GM21723 (cell line): ENCODE measurements around the gene SDK1.

ENCODE experiments used
- ATAC-seq: cut with Tn5 transposase; IDR thresholded peaks from one replicate; pipeline ENCODE4 v1.9.1; 2021; ENCODE audit warnings: mild to moderate bottlenecking, moderate library complexity; ENCODE audit not compliant: unreplicated experiment

SDK1 gene

DNA sequence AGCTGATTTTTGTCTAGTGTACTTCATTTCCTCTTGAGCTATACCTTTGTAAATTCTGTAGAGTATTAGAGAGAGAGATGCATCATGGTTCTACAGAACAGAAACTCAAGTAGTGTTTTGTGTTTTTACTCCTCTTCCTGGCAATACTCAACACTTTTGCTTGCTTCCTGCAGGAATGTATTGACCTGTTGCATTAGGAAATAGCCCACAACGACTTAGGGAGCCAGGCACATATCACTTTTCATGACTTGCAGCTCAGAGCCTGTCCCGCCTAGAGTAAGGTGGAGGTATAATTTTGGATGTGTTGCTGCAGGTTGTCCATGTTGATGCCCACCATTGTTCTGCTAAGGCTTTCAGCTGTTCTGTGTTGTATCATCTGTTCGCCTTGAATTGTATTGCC lies 216.3 kb downstream of the SDK1 start:
- ATAC-seq: no peak

GRCh38 chr7:3518546-3518945 lies 217.5 kb downstream of the SDK1 start:
- no peak for ATAC-seq

DNA sequence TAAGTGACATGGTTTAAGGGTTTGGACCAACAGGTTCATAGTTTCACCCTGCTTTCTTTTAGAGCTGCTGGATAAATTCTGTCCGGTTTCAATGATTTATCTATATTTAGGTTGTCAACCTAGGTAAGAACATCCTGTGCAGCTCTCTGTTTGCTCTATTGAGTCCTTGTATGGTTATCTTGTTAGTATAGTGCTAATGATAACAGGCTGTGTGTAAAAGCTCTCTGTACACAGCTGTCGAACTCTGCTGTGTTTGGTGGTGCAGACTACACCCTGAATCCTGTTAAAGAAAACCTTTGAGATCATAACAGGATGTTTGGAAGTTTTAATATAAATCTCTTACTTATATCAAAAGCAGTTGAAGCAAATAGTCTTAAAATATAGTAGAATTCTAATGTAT lies 219.2 kb downstream of the SDK1 start:
- no peak for ATAC-seq

DNA sequence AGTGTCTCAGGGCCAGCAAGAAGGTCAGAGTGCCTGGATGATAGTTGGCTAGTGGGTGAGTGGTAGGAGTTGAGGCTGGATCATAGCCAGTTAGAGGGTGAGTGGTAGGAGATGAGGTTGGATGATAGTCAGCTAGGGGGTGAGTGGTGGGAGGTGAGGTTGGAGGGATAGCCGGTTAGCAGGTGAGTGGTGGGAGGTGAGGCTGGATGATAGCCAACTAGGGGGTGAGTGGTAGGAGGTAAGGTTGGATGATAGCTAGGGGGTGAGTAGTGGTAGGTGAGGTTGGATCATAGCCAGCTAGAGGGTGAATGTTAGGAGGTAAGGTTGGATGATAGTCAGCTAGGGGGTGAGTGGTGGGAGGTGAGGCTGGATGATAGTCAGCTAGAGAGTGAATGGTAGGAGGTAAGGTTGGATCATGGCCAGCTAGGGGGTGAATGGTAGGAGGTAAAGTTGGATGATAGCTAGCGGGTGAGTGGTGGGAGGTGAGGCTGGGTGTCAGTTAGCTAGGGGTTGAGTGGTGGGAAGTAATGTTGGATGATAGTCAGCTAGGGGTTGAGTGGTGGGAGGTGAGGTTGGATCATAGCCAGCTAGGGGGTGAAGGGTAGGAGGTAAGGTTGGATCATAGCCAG lies 226.6 kb downstream of the SDK1 start:
- ATAC-seq: no peak

DNA sequence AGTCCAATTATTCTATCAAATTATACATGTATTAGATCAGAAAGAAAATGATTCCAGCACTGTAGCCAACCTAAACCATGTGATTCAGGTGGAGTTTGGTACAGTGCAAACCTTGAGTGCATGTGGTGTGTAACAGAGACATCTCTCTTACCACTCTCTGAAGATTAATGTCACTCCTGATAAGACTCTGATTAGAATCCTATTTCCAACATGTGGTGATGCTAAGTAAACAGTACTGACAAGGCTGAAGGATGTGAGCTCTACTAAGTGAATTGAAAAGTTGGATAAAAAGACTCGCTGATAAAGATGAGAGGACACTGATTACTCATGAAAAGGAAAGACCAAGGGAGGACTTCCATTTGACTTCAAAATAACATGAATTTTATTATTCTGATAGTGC lies 232.0 kb downstream of the SDK1 start:
- ATAC-seq: no peak

DNA sequence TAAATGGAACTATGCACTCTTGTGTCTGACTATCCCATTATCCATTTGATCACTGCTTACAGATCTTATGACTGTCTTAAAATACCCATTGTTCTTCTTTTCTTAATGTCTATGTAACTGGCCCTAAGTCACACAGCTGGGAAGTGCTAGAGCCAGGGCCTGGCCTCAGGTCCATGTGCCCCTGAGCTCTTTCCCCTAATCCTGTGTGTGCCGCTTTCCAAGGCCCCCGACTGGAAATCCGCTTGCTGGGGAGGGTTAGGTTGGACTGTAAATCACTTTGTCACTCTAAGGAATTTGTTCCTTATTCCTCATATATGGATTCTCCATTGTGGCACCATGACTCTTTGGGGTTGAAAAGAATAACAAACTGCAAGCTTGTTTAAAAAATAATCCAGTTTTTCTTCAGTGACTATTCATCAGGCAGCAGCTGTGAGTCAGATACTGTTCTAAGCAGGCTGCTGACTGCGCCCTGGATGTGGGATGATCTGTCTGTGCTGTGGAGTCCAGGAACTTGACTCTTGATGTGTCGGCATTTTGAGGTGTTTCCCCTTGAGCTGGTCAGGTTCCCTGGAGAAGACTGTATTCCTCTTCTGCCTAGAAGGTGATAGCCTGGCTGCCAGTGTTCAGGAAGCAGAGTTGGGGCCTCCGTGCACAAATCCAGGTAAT lies 236.3 kb downstream of the SDK1 start:
- no peak for ATAC-seq

DNA sequence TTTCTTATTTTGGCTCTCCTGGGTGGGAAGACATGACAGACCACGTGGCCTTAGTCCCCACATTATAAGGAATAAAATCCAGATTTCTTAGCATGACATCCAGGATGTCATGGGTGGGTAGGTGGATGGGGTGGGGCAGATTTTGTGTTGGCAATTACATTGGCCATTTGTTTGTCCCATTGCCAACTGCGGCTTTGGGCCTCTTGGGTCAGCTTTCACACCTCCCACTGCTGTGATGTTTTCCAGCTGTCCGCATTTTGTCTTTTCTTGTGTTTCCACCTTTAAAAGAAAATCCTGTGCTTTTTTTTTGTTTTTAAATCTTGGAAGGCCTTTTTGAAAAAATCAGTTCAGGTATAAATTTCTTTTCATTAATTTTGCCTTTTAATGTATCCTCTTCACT lies 237.0 kb downstream of the SDK1 start:
- ATAC-seq: no peak

- ATAC-seq: no peak
Observed at GRCh38 chr7:3540456-3541220, 239.6 kb downstream of the SDK1 start.

DNA sequence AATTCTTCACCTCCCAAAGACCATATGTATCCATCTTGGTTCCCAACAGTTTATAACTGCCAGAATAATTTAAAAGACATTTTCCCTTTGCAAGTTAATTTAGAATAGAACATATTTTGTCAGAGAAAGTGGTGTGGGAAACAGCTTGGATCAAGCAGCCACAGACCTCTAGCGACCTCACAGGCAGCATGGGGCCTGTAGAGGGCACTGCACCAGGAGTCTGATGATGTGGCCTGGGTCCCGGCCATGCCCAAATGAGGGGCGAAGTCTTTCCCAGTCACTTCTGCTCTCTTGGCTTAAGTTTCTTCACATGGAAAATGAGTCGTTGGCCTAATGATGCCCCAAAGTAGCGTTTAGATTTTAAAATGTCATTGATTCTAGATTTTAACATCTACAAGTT lies 243.2 kb downstream of the SDK1 start:
- no peak for ATAC-seq

GRCh38 chr7:3548815-3549214 lies 247.8 kb downstream of the SDK1 start:
- no peak for ATAC-seq

GRCh38 chr7:3549601-3550000 lies 248.5 kb downstream of the SDK1 start:
- no peak for ATAC-seq

DNA sequence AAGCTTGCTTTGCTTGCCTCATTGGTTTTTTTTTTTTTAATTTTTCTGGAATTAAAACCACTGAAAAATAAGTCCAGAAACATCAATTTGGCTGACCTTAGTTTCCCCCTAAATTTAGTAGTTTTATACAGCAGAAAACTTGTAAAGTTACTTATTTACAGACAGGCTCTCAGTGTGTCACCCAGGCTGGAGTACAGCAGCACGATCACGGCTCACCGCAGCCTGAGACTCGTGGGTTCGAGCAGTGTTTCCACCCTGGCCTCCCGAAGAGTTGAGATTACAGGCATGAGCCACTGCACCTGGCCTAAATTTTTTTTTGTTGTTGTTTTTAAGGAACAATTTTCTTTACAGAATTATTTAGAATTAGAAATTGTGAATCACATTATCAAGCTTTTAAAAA lies 250.5 kb downstream of the SDK1 start:
- no peak for ATAC-seq

DNA sequence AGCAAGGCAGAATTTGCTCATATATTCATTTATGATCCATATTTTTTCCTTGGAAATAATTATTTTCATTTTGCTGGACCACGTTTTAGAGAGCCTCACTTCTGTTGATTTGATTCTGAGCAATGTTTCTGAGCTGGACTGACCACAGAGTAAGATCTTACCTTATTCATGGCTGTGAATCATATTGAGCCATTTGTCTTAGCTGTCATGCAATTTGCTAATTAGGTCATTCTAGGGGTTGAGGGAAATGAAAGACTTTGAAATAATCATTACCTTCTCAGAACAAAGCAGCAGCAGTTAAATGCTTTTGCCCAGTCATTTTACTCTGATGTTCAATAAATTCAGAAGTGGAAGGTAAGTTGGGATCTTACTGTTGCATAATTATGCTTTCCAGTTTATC lies 251.4 kb downstream of the SDK1 start:
- ATAC-seq: no peak

DNA sequence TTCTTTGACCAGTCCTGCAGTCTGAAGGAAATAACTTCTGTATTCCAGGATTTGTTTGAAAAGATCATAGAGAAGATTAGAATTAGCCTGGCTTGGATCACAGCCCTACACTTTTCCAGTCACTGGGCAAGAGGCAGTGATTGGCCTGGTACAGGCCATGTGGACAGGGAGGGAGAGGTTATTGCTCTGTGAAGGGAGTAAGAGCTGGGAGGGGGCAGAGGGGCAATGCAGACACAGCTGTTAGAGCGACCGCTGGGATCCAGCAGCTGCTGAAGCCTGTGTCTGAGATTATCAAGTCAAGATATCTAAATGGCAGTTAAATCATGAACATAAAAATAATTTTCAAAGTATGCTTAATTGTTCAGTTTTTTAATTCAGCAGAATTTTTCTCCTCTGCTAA lies 257.3 kb downstream of the SDK1 start:
- ATAC-seq: no peak

GRCh38 chr7:3559278-3559677 lies 258.2 kb downstream of the SDK1 start:
- ATAC-seq: no peak

DNA sequence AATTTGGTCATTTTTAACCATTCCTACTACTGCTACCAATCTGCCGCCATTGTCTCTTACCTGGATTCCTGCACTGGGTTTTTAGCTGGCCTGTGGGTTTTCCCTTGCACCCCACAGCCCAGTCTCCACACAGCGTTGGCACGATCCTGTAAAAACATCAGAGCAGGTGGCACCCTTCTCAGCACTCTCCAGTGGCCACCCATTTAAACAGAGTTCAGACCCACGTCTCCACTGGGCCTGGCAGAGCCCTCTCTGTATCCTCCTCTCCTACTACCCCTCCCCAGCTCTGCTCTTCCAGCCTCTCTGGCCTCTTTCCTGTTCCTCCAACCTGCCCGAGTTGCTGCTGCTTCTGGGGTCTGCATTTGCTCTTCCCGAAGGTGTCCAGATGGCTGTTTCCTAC lies 259.4 kb downstream of the SDK1 start:
- no peak for ATAC-seq

GRCh38 chr7:3561932-3562331 lies 260.9 kb downstream of the SDK1 start:
- no peak for ATAC-seq

DNA sequence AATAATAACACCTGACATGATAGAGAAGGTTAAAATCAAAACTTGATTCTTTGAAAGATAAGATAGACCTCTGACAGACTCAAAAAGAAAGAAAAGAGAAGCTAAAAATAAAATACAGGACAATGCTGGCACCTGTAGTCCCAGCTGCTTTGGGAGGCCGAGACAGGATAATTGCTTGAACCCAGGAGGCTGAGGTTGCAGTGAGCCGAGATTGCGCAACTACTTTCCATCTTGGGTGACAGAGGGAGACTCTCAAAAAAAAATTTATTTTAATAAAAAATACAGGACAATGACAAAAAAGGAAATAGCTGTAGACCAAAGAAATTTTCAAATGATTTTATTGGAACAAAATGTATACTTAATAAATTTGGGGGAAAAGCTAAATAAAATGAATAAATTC lies 263.2 kb downstream of the SDK1 start:
- ATAC-seq: no peak

GRCh38 chr7:3568516-3568915 lies 267.5 kb downstream of the SDK1 start:
- no peak for ATAC-seq

GRCh38 chr7:3569643-3570042 lies 268.6 kb downstream of the SDK1 start:
- ATAC-seq: no peak

DNA sequence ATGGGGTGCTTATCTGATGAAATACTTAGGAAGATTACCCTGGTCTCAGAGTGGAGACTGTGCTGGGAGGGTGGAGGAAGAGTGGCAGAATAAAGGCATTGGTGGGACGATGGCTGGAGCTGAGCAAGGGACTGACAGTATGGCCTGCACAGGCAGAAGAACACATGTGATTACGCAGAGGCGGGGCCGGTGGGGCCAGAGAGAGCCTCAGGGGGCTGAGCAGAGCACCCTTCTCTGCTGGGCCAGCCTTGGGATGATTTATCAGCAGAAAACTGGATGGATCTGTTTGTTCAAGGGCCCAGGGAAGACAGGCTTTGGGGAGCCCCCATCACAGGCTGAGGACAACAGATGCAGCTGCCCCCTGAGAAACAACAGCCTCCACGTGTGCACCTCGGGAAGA lies 272.1 kb downstream of the SDK1 start:
- no peak for ATAC-seq

DNA sequence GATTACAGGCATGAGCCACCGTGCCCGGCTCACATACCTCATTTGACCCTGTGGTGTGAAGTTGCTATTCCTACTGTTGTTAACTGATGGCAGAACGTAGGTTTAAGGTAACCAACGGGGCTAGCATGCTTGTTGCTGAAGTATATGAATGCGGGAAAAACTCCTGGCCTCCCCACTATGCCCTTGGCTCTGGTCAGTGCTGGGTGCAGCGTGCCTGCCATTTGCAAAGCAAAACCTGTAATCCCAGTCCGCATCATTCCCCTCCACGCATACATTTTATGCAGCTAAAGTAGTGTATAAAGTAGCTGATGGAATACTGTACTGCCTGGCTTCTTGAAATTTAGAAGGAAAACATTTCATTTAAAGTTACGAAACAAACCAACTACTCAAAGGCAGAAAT lies 273.3 kb downstream of the SDK1 start:
- no peak for ATAC-seq
